Retinal pigment epithelial cell (primary cell): ENCODE data around the gene GBX1.

ENCODE experiments used
- DNase-seq: peaks from one replicate; pipeline ENCODE4 v3.0.0-alpha.2; 2010; ENCODE audit warnings: low read depth
- H3K4me3 ChIP-seq: 2 replicates; pipeline ENCODE4 v1.5.1; 2011; ENCODE audit warnings: mild to moderate bottlenecking, low read length, control low read depth, moderate library complexity
- CTCF ChIP-seq: conservative IDR thresholded peaks from 2 replicates; pipeline ENCODE4 v1.5.1; 2011; ENCODE audit warnings: low read depth, low read length, control low read depth, inconsistent platforms

Gene GBX1

GRCh38 chr7:151103973-151104372, 63.5 kb downstream of the GBX1 start:
- DNase-seq = no peak

GRCh38 chr7:151102991-151103390, 64.5 kb downstream of the GBX1 start:
- no peak for DNase-seq
- TF ChIP-seq CTCF = no peak

More at GRCh38 chr7:151103973-151104372, 63.5 kb downstream of the GBX1 start:
- no peak overlapping the region for H3K4me3 ChIP-seq
- TF ChIP-seq CTCF = no peak

GRCh38 chr7:151101621-151102396, 65.7 kb downstream of the GBX1 start:
- no peak for TF ChIP-seq CTCF
- DNase-seq = no peak
- no peak overlapping the region for H3K4me3 ChIP-seq

More at GRCh38 chr7:151102991-151103390, 64.5 kb downstream of the GBX1 start:
- H3K4me3 ChIP-seq = no peak overlapping the region

- no peak for TF ChIP-seq CTCF
- DNase-seq = no peak
- H3K4me3 ChIP-seq = no peak overlapping the region
These were observed 66.6 kb downstream of the GBX1 start for GRCh38 chr7:151100921-151101320.

- H3K4me3 ChIP-seq = no peak overlapping the region
- TF ChIP-seq CTCF = no peak
- DNase-seq = no peak
These were observed 67.8 kb downstream of the GBX1 start for GRCh38 chr7:151099486-151100211.
